K562 (cell line): Measurements from ENCODE around the gene MRPL4. TPM values are rescaled to one million over a fixed set of nuclear protein-coding genes. Genes with fewer than 3 reads are reported as not detected.

ENCODE experiments used
- HSF4 ChIP-seq: fragments of 250-450 bp; sonication (Bioruptor Pico); IDR thresholded peaks from 2 replicates; pipeline ENCODE4 v2.1.2; 2022; ENCODE audit warnings: mild to moderate bottlenecking, moderate library complexity, borderline replicate concordance
- TAF1 ChIP-seq: IDR thresholded peaks from 2 replicates; pipeline ENCODE4 v1.6.1; 2011; ENCODE audit warnings: mild to moderate bottlenecking, low read length, moderate library complexity; ENCODE audit not compliant: insufficient read depth, control insufficient read depth, severe bottlenecking; ENCODE audit errors: extremely low read depth
- TAF9B ChIP-seq: fragments of 450-650 bp; IDR thresholded peaks from 2 replicates; pipeline ENCODE4 v1.6.1; 2018; ENCODE audit warnings: mild to moderate bottlenecking; ENCODE audit not compliant: partially characterized antibody
- THAP7 ChIP-seq: fragments of 250-450 bp; sonication (Bioruptor Pico); IDR thresholded peaks from 2 replicates; pipeline ENCODE4 v1.5.0; 2021
- THRB ChIP-seq: fragments of 450-650 bp; formaldehyde crosslinking; conservative IDR thresholded peaks from 2 replicates; pipeline ENCODE4 v1.4.0; 2022; ENCODE audit warnings: mild to moderate bottlenecking, missing genetic modification characterization
- ZNF12 ChIP-seq: sonication (generic); formaldehyde crosslinking; IDR thresholded peaks from 2 replicates; pipeline ENCODE4 v1.4.0; 2020; ENCODE audit warnings: mild to moderate bottlenecking, missing genetic modification reagents
- ZNF76 ChIP-seq: fragments of 250-450 bp; sonication (Bioruptor Pico); IDR thresholded peaks from 2 replicates; pipeline ENCODE4 v1.4.0; 2020; ENCODE audit warnings: mild to moderate bottlenecking, moderate library complexity, borderline replicate concordance
- ZNF79 ChIP-seq: fragments of 250-450 bp; sonication (Bioruptor Pico); IDR thresholded peaks from 2 replicates; pipeline ENCODE4 v1.4.0; 2020; ENCODE audit warnings: low read depth, mild to moderate bottlenecking, moderate library complexity
- polyA plus RNA-seq, 8 experiments: library from polyadenylated mRNA; depleted of rRNA in 4 of 8; stranded (reverse) in 5 of 8; unstranded in 3 of 8; fragments of >200 nt; fragmentation: Nextera tagmentation in 2 of 8; fragmentation: Illumina TruSeq in 1 of 8; extraction: Ambion mirVana in 2 of 8; extraction: Trizol in 1 of 8; gene quantifications; 2 replicates each; pipeline versions ENCODE4 v1.2.1 to v1.2.3, GENCODE V29; 2011 to 2014; ENCODE audit warnings: inconsistent platforms in 1 of 8, missing spikeins in 1 of 8
- total RNA-seq, 7 experiments: library from RNA; depleted of rRNA in 6 of 7; stranded (reverse); fragments of >200 nt in 6 of 7; fragmentation: Illumina TruSeq in 2 of 7; extraction: Trizol in 2 of 7; gene quantifications; 2 replicates each; pipeline versions ENCODE4 v1.2.1 to v1.2.3, GENCODE V29; 2011 to 2021; ENCODE audit warnings: low replicate concordance in 1 of 7
- TF ChIP-seq, protein P1 (sequence below): sonication (generic); formaldehyde crosslinking; IDR thresholded peaks from 2 replicates; pipeline ENCODE4 v1.8.0; 2023; ENCODE audit warnings: missing genetic modification reagents, mild to moderate bottlenecking, borderline replicate concordance
- TF ChIP-seq, protein P2 (sequence below): fragments of 450-650 bp; conservative IDR thresholded peaks from 2 replicates; pipeline ENCODE4 v1.6.1; 2016; ENCODE audit warnings: missing genetic modification characterization, low read depth, mild to moderate bottlenecking, missing compliant biosample characterization, moderate library complexity
- TF ChIP-seq, protein P3 (sequence below): sonication (generic); formaldehyde crosslinking; IDR thresholded peaks from 2 replicates; pipeline ENCODE4 v1.8.0; 2022; ENCODE audit warnings: mild to moderate bottlenecking, low read depth, missing genetic modification reagents

MRPL4 gene
- total and polyA plus RNA-seq, 9 of the 15 experiments (the other 6 are each of a cell fraction or from before 2014, with no cell fraction given) = 1.4 to 239 (median 64.9) TPM

DNA sequence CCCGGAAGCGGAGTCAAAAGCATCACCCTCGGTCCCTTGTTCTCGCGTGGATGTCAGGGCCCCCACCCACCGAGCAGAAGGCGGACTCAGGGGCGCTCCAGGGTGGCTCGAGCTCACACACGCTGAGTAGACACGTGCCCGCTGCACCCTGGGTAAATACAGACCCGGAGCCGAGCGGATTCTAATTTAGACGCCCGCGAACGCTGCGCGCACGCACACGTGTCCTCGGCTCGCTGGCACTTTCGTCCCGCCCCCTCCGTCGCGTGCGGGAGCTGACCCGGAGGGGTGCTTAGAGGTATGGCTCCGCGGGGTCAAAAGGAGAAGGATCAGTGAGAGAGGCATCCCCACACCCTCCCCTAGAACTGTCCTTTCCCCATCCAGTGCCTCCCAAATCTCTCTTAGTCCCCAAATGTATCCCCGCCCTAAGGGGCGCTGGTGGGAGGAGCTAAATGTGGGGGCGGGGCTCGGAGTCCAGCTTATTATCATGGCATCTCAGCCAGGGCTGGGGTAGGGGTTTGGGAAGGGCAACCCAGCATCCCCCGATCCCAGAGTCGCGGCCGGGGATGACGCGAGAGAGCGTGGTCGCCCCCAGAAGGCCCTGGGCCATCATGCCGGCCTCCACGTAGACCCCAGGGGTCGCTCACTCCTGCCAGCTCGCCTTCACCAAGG, 37.3 kb downstream of the MRPL4 start (continued):
- TF ChIP-seq, protein P1, sequence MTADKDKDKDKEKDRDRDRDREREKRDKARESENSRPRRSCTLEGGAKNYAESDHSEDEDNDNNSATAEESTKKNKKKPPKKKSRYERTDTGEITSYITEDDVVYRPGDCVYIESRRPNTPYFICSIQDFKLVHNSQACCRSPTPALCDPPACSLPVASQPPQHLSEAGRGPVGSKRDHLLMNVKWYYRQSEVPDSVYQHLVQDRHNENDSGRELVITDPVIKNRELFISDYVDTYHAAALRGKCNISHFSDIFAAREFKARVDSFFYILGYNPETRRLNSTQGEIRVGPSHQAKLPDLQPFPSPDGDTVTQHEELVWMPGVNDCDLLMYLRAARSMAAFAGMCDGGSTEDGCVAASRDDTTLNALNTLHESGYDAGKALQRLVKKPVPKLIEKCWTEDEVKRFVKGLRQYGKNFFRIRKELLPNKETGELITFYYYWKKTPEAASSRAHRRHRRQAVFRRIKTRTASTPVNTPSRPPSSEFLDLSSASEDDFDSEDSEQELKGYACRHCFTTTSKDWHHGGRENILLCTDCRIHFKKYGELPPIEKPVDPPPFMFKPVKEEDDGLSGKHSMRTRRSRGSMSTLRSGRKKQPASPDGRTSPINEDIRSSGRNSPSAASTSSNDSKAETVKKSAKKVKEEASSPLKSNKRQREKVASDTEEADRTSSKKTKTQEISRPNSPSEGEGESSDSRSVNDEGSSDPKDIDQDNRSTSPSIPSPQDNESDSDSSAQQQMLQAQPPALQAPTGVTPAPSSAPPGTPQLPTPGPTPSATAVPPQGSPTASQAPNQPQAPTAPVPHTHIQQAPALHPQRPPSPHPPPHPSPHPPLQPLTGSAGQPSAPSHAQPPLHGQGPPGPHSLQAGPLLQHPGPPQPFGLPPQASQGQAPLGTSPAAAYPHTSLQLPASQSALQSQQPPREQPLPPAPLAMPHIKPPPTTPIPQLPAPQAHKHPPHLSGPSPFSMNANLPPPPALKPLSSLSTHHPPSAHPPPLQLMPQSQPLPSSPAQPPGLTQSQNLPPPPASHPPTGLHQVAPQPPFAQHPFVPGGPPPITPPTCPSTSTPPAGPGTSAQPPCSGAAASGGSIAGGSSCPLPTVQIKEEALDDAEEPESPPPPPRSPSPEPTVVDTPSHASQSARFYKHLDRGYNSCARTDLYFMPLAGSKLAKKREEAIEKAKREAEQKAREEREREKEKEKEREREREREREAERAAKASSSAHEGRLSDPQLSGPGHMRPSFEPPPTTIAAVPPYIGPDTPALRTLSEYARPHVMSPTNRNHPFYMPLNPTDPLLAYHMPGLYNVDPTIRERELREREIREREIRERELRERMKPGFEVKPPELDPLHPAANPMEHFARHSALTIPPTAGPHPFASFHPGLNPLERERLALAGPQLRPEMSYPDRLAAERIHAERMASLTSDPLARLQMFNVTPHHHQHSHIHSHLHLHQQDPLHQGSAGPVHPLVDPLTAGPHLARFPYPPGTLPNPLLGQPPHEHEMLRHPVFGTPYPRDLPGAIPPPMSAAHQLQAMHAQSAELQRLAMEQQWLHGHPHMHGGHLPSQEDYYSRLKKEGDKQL = 0 out of 2 replicates have a peak, but pooled peaks have one; percentile 48
- no peak for TF ChIP-seq THRB (CRISPR knock-in tag)
- TF ChIP-seq ZNF76 (CRISPR knock-in tag) = no peak
- TF ChIP-seq THAP7 (CRISPR knock-in tag) = 0 out of 2 replicates have a peak, but pooled peaks have one; percentile 10
- TF ChIP-seq ZNF79 (CRISPR knock-in tag) = no peak
- peak; percentile 13 for TF ChIP-seq TAF1
- TF ChIP-seq, protein P2, sequence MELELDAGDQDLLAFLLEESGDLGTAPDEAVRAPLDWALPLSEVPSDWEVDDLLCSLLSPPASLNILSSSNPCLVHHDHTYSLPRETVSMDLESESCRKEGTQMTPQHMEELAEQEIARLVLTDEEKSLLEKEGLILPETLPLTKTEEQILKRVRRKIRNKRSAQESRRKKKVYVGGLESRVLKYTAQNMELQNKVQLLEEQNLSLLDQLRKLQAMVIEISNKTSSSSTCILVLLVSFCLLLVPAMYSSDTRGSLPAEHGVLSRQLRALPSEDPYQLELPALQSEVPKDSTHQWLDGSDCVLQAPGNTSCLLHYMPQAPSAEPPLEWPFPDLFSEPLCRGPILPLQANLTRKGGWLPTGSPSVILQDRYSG (tag) = no peak
- peak; percentile 19; the same call in 1 of the 2 replicates for TF ChIP-seq ZNF12 (CRISPR knock-in tag)
- TF ChIP-seq, protein P3, sequence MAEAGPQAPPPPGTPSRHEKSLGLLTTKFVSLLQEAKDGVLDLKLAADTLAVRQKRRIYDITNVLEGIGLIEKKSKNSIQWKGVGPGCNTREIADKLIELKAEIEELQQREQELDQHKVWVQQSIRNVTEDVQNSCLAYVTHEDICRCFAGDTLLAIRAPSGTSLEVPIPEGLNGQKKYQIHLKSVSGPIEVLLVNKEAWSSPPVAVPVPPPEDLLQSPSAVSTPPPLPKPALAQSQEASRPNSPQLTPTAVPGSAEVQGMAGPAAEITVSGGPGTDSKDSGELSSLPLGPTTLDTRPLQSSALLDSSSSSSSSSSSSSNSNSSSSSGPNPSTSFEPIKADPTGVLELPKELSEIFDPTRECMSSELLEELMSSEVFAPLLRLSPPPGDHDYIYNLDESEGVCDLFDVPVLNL (CRISPR knock-in tag) = 0 out of 2 replicates have a peak, but pooled peaks have one; percentile 37
- peak; percentile 53 for TF ChIP-seq TAF9B
- TF ChIP-seq HSF4 (CRISPR knock-in tag) = peak; percentile 33; the same call in 1 of the 2 replicates
